ENCODE results near the gene RASD1. TPM values are rescaled to one million over a fixed set of nuclear protein-coding genes. Genes with fewer than 3 reads are reported as not detected.

RASD1 gene
- polyA plus RNA-seq, 1 donor, result 6.9 TPM

DNA sequence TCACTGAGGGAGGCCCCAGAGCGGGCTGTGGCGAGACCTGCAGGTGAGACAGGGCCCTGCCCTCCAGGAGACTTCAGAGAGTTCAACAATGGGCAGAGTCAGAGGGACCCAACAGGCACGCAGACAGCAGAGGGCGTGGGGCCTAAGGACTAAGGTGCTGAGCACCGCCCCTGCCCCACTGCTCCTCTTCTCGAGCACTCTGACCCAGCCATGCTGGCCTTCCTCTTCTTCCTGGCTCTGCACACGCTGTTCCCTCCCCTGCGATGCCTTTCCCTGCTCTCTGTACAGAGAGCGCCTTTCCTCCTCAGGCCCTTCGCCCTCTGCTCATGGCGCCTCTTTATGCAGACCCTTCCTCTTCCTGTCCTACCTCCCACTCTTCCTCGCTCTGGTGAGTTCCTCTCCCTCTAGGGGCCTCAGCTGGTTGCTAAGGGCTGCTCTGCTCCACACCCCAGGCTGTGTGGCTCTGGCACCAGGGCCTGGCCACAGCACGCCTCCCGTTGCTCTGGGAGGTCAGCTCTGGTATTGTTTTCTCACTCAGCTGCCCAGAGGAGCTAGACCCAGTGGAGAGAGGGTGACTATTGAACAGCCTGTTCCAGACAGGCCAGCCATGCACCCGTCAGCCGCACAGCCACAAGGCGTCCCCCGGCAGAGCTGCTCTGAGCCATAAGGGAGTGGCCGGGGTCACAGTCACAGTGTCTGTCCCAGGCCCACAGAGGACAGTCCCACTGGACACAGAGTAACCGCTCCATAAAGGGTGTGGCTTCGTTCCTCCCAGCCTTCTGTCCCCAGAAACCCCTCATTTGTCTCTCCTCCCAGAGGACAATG lies 13.6 kb upstream of the RASD1 start:
- no peak for DNase-seq

DNA sequence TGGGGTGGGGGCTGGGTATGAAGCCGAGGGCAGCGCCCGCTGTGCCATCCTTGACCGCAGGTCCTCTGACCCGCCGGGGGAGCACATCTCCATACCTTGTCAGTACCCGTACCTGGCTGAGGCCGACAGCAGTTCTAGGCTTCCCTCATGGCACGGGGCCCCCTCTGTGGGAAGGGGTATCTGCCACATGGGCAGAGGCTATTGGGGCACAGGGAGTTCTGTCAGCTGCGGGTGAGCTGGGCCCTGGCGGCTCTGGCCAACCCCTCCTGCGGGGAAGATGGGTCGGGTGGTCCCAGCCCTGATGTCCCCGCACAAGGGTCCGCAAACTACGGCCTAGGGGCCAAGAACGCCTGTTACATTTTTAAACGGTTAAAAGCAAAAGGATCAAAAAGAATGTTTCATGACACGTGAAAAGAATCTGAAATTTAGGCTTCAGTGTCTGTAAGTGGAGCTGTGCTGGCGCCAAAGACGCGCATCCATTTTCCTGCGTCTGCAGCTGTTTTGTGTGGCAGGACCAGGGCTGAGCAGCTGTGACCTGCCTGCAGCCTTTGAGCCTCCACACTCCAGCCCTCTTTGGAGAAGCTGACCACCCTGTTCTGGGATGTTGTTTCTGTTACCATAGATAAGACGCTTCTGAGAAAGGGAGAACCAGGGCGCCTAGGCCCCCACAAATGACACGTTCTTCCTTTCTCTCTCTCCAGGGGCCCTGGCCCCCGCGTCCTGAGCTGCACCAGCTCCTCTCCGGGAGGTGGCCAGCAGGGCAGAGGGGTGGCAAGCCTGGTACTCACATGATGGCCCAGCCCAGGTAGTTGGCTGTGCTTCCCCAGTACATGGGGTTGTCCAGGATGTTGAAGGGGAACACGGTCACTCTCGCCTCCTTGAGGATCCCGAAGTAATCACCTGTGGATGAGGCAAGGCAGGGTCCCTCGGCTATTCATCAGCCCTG lies 12.7 kb upstream of the RASD1 start:
- DNase-seq, result no peak

DNA sequence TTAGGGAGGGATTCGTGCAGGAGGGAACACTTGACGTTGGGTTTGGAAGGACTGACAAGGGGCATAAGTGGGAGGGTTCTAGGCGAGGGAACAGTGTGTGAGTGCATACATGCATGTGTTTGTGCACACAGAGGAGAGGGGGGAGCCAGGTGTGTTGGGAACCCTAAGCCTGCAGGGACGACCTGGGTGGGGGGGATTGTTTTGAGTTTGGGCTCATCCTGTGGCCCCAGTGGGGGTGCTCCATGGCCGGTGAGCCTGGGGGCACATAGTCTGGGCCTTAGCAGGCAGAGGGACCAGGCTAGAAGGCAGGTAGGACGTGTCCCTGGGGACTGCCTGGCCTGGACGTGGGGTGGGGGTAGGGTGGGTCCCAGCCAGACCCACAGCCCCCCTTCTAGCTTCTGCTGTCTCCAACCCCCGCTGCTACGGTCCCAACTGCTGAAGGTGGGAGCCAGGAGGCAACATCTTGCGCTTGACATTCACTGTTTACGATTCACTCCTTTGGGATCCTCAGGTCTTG lies 11.9 kb upstream of the RASD1 start:
- DNase-seq, result no peak

DNA sequence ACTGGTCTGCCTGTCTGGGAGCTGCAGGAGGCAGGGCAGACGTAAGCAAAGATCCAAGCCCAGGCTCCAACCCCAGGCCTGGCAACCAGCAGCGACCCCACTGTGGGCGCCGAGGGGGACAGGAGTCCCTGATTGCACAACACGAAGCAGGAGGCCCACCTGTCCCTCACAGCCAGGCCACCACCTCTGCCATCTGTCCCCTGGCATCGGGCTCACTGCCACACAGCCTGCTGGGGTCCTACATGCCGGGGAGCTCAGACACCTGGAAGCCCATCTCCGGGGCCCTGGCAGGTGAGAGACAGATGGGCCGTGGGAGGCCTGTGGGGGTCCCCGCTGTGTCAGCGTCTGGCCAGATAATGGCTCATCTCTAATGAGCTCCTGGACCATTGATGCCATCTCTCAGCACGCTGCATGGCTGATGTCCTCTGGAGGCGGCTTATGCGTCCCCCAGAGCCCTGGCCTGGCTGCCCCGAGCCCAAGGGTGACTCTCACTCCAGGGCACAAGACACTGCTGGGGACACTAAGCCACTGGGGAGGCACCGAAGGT lies 11.3 kb upstream of the RASD1 start:
- no peak for DNase-seq

DNA sequence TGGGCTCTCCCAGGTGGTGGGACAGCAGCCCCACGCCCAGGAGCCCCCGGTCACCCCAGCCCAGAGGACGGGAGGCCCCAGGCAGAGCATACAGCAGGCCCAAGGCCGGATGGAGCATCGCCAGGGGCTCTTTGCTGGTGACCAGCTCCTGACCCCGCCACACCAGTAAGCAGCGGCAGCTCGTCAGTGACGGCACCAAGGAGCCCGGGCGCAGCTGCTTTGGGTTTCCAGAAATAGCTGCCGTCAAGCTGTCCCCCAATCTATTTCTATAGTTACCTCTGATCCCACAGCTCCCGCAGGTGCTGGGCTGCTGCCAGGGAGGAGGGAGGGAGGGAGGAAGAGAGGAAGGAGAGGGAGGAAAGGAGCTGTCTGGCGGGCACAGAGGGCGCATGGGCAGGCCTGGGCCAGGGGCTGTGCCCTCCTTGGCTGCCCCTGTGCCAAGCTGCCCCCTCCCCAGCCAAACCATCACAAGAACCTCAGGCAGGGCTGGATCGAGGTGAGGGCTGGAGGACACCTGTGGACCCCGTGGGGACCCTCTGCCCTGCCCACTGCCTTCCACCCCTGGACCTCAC lies 10.8 kb upstream of the RASD1 start:
- DNase-seq, result no peak

DNA sequence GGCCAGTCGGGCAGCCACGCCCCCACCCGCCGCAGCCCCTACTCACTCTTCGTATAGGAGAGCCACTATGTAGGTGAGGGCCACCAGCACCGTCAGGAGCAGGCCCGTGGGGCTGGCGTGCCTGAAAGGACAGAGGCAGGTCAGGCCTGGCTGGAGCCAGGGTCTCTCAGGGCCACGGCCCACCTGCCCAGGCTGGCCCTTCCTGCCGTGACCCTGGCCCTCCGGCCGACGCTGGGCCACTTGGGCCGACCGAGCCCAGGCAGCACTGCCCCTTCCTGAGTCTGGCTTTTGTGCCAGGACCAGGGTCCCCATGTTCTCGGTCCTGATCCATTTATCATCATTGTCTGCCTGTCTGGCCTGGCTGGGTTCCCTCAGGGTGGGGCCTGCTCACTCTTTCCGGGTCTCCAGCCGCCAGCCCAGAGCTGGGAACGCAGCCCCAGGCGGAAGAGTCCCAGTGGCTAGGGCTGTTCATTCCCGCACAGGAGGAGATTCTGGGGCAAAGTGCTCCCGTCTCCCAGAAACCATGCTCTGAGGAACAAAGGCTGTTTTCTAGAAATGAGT lies 10.1 kb upstream of the RASD1 start:
- no peak for DNase-seq

DNA sequence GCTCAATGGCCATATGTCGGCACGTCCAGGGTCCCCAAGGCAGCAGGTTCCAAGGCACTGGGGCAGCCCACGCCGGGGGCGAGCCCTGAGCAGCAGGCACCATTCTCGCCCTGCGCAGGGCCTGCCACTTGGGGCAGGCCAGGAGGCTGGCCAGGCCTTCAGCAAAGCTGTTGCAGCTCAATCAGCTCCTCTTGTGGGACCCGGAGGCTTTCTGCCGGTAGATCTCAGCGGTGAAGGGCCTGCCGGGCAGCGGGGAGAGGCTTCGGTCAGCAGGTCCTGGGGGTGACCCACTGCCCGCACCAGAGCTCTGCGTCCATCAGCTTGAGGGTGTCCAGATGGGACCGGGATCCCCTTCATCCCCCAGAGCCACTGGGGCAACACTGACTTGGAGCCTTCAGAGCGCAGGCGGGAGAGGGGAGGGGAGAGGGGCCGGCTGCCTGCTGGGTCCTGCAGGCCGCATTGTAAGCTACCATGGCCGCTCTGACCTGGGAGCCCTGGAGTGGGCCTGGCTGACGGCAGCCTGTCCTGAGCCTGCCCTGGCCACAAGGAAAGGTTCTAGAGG lies 9.5 kb upstream of the RASD1 start:
- no peak for DNase-seq

DNA sequence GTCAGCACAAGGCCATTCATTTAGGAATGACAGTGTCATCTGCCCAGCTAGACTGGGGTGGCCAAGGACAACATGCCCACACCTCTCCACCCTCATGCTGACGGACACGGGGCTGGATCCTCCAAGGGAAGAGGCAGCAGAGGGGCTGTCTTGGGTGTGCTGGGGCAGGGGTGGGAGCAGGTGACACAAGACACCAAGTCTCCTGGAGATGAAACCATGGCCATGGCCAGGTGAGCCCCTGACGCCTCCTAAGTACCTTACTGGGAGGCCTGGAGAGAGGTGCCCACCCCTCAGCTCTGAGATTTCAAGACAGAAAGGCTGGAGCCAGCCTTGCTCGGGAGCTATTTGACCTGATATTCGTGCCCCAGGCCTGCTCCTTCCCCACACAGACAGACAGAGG lies 9.0 kb upstream of the RASD1 start:
- DNase-seq, result no peak

DNA sequence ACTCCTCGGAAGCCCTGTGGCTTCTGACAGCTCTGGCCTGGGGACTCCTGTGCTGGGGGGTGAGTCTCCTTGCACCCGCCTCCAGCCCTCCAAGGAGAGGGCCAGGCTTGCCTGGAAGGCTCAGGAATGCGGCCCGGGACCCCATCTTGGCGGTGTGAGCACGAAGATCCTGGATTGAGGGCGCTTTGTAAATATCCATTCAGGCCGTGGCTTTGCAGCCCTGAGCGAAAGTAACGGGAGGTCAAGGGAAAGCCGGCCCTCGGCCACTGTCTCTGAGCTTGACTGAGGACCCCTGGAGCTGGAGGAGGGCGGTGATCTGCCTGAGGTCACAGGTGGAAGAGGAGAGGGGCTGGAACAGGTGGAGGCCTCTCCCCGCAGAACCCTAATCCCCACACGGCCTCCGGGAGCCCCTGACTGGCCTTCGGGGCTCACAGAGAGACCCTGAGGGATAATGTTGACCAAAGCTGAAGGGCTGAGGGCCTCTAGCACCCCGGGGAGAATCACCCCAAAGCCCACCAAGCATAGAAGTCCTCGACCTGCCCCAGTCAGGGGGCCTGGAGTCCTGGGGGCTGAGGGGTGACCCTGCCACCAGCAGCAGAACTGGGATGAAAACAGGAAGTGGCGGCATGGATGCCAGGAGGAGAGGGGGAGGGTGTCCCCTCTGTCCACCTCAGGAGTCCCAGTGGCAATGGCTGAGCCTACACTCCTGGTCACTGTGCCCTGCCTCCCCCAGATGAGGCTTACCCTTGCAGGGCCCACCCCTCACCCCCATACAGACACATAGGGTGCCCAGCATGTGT lies 8.3 kb upstream of the RASD1 start:
- DNase-seq, result no peak

DNA sequence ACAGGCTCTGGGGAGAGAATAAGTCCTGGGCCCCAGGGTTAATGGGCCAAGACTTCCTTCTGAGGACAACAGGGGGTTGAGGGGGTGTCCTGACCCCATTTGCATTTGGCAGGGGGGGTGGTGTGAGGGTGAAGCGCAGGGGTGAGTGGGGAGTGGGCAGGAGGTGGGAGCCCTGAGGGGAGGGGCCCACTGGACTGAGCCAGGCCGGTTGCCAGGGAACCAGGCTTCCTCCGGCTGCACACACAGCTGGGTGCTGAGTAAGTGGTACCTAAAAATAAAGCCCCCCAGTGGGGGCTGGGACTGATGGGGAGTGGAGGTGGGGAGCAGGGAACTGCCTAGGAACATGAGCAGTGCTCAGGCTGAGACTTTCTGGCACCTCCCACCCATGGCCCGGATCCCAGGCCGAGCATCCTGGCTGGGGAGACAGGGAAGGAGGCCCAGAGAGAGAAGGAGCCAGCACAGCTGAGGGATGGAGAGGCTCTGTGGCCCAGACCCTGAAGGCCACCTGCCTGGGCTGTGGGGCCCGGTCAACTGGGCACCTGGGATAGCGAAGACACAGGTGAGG lies 7.5 kb upstream of the RASD1 start:
- DNase-seq, result peak; percentile 84

DNA sequence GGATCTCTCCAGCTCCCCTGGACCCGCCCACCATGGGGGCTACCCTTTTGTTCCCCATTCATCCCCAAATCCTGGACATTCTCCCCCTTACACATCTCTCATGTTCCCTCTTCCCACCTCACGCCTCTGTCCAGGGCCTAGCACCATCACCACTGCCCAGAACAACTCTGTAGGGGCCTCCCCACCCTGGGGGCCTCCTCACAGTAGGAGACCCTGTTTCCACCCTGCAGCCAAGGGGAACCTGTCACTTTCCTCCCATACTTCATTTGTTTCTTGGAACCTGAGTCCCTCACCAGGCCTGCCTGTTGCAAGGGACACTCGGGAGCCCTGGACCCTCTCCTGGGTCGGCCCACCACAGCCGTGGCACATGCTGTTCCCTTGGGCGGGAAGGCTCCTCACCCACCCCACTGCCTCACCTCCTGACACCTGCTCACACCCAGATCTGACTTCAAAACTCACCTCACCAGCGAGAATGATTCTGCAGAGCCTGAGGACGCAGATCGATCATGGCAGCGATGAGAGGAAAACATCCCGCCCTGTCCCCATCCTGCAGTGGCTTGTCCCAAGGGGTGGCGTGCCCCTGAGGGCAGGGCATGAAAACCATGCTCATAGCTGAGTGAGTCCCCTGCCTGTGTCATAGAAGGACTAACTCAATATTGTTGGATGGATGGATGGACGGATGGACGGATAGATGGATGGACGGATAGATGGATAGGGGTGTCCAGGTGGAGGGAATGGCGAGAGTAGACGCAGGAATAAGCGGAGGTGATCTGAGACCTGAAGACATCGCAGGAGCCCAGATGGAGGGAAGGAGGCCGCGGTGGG lies 6.8 kb upstream of the RASD1 start:
- DNase-seq, result no peak

DNA sequence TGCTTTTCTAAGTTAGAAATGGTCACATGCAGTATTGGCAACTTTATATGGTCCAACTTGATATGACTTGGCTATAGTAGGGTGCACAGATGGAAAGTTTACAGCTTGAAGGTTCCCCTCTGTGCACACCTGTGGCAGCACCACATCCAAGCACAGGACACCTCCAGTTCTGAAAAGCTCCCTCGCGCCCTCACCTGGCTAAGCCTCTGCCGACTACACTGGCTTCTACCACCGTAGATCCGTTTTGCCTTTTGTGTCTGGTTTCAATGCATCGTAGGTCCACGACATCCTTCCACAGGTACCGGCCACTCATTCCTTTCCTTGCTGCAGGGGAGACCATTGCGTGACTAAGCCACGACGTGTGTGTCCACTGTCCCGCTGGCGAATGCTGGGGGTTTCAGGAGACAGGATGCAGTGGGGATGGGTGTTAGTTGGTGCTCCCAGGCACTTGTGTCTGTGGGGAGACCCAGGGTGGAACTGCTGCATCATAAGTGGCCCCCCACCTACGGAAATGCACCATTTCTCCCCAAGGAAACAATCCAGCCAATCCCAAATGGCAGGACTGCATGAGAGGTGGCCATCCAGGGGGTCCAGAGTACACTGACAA lies 4.9 kb upstream of the RASD1 start:
- DNase-seq, result no peak

DNA sequence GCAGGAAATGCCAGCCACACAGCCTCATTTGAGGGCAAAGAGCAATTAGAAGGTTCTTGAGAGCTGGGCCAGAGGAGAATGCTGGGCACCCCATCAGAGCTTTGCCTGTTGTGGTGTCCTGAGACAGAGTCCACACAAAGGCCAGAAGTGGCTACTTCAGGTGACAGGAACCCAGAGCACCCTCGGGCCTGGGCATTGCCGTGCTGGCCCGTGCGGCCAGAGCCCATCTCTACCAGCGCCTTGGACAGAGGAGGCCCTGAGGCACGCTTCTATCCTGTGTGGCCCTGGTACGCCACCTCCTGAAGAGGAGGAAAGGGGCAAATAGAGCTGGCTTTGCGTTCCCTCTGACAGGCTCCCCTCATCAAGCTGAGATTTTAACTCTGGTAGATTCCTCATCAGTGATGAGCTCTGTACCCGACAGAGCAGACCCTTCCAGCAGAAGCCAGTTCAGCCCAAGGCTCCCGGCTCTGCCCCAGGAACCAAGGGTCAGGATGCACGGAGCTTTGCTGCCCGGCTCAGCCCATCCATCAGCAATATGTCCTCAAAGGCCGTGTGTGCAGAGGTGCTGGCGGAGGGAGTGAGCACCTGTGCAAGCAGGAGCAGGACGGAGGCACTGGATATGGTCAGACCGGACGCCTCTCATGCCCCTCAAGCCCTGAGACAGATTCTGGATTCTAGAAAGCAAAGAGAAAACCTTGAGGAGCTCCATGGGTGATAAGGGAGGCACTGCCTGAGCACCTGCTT lies 3.4 kb upstream of the RASD1 start:
- DNase-seq, result no peak

DNA sequence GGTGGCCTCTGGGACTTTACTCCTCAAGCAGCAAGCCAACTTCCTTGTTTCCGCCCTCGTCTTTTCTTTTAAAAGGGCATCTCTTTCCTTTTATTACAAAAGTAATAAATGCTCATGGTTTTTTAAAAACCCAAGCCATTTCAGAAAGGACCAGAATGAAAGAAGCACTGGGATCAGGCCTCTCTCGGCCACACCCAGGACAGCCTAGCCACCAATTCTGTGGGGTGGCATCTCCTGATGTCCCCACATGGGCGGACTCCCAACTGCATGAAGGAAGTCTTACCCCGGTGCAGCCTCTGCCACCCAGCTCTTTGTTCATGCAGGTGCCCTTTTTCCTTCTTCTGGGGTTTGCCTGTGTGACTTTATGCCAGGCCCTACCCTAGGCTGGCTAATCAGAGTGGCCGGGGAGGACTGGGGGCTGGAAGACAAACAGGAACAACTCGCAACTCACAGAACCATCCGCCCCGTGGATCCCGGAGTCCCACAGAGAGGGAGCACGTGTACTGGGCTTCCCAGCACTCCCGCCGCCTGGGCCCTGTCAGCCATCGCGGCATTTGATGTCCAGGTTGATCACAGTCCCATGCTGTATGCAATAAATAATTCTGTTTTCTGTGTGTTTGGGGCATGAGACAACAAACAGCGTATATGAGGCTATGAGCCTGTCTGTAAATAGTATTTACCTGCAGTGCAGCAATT lies 2.6 kb upstream of the RASD1 start:
- DNase-seq, result no peak

DNA sequence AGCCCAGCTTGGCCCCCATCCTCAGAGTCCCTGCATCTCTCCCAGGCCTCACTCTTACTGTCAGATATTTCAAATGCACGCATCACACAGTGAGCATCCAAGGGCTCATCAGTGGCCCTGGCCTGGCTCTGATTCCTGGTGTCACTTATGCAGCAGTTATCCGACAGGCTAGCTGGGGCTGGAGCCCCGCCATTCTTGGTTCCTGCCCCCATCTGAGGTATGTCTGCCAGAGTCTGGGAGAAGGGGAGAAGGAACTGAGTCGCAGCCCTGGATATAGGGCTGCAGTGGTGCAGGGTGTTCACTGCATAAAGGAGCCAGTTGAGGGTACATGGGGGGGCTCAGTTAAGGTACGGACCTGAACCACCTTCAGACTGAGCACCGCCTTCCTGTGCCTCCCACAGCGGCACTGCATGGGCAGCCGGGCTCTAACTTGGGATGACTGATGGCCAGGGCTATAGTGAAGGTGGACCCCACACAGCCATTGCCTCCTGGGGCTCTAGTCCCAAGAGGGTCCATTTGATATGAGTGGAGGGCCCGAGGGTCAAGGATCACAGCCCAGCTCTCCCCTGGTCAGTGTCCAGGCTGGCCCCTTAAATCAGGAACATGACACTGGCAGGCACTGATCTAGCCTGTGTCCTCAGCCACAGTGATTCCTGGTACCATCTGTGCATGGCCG lies 1.8 kb upstream of the RASD1 start:
- DNase-seq, result no peak

DNA sequence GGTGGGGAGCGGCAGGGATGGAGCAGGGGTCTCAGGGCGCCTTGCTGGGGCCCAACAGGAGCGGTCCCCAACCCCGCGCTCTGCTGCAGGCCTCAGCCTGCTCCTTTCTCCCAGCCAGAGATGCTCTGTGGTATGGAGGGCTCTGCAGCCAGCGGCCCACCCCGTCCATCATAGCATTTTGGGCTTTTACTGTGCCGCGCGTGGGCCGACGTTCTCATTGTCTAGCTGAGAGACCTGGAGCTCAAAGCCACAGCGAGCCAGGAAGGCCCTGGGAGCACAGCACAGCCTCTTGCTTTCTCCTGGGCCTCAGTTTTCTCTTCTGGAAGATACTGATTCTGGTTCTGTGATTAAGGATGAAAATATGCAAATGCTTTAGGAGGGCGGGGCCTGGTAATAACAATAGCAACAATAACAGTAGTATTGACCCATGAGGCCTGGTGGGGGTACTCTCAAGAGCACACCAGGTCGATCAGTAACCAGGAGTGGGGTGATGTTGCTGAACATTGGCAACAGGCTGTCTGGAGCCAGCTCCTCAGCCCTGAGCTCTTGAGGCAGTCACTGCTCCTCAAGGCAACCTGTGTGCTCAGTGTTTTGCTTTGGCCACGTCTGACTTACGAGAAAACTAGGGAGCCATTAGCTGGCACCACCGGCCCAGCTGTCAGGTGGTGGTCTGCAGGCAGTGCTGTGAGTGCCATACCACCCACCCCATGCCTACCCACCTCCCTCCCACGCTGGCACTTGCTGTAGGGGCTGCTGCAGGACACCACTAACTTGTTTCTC lies 1.1 kb upstream of the RASD1 start:
- no peak for DNase-seq

Measured in hindlimb muscle (tissue), 1 donor.